Measurements from ENCODE around the gene MYLIP.
"Not testable (repeated sequence)": the region's sequence is repeated elsewhere in the genome, so short reads cannot be mapped to it uniquely, and the experiment has no call there.

Gene MYLIP

DNA sequence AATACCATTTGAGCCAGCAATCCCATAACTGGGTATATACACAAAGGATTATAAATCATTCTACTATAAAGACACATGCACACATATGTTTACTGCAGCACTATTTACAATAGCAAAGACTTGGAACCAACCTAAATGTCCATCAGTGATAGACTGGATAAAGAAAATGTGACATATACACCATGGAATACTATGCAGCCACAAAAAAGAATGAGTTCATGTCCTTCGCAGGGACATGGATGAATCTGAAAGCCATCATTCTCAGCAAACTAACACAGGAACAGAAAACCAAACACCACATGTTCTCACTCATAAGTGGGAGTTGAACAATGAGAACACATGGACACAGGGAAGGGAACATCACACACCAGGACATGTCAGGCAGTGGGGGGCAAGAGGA is 47.7 kb downstream of the MYLIP start:
- not testable (repeated sequence) for DNase-seq

DNA sequence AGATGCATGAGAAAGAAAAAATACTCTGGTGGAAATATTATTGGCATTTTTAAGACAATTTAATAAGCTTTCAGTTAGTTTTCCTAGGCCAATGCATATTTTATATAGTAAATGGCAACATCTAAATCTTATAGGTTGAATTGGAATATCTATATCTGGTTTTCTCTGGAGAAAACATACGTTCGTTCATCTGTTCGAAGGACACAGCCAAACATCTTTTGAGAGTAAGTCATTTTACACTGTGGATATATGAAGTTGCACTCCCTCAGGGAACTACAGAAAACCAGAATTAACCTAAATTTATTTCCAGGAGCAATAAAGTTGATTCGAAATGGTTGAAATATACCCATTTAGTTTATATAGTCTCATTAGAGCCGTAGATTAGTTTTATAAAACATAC is 49.0 kb downstream of the MYLIP start:
- no peak for DNase-seq

DNA sequence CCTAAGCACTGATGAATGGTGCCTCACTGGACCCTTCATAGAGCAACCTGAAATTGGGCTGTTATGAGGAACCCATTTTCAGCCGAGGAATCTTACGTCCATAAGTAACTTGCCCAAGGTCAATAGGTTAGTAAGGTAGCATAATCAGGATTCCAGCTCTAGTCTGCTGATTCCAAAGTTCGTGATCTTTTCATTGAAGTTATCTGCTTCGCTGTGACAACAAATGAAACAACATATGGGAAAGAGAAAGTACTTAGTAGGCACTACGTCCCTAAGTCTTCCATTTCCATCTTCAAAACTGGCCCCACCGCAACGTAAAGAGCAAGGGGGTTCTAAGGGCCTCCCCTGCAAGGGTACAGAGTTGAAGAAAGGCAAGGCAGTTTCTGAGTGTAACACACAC is 49.5 kb downstream of the MYLIP start:
- DNase-seq, result no peak

DNA sequence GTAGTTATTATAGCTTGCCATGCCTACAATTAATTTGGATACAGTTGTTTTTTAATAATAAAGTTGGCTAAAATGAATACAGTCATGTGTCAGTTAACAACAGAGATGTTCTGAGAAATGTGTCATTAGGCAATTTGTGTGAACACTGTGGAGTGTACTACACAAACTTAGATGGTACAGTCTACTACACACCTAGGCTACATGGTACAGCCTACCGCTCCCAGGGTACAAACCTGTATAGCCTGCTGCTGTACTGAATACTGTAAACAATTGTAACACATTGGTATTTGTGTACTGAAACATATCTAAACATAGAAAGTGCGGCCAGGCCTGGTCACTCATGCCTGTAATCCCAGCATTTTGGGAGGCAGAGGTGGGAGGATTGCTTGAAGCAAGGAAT is 50.2 kb downstream of the MYLIP start:
- DNase-seq, result no peak

DNA sequence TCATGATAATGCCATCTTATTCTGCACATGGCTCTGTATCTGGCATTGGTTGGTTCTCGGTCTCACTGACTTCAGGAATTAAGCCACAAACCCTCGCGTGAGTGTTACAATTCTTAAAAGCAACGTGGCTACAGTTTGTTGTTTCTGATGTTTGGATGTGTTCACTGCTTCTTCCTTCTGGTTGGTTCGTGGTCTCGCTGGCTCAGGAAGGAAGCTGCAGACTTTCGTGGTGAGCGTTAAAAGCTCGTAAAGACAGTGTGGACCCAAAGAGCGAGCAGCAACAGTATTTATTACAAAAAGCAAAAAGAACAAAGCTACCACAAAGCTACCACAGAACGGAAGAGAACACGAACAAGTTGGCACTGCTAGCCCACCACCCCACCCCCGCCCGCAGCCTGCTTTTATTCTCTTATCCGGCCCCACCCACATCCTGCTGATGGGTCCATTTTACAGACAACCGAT is 51.1 kb downstream of the MYLIP start:
- no peak for DNase-seq

DNA sequence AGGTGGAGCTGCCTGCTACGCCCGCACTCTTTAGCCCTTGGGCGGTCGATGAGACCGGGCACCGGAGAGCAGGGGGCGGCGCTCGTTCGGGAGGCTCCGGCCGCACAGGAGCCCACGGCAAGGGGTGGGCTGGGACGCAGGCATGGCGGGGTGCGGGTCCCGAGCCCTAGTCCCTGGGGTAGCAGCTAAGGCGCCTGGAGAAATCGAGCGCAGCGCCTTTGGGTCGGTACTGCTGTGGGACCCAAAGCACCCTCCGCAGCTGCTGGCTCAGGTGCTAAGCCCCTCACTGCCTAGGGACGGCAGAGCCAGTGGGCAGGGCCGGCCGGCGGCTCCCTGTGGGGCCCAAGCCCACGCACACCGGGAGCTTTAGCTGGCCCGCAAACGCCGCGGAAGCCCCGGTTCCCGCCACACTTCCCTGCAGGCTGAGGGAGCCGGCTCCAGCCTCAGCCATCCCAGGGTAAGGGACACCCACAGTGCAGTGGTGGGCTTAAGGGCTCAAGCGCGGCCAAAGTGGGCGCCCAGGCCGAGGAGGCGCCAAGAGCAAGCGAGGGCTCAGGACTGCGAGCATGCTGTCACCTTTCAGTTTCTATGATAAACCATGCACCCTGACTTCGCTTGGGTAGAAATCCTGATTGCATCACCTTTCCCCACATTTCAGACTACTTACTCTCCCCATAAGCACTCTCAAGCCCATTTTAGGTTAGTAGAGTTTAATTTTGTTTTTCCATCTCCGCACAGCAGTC is 52.0 kb downstream of the MYLIP start:
- no peak for DNase-seq

DNA sequence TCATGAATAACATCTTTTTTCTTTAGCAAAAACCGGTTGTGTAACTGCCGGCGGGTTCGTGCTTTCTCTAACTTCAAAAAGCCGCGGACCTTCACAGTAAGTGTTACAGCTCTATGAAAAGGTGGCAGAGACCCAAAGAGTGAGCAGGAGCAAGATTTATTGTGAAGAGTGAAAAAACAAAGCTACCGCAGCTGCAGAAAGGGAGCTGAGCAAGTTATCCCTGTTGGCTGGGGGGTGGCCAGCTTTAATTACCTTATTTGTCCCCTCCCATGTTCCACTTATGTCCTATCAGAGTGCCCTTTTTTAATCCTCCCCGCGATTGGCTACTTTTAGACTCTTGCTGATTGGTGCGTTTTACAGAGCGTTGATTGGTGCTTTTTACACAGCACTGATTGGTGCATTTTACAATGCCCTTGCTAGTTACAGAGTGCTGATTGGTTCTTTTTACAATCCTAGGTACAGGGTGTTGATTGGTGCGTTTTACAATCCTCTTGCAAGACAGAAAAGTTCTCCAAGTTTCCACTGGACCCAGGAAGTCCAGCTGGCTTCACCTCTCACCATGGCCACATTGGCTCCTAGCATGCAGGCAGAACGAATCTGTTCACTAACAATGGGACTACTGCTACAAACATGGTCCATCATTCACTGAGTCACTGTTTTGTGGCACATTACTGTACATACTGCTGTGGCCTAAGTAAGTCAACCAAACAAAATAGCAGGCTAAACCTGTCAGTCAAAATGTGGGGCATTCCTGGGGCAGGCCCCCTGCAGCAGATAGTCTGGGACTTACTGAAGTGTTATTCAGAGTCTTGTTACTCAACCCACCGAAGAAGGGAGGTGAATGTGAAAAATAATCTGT is 52.8 kb downstream of the MYLIP start:
- no peak for DNase-seq

DNA sequence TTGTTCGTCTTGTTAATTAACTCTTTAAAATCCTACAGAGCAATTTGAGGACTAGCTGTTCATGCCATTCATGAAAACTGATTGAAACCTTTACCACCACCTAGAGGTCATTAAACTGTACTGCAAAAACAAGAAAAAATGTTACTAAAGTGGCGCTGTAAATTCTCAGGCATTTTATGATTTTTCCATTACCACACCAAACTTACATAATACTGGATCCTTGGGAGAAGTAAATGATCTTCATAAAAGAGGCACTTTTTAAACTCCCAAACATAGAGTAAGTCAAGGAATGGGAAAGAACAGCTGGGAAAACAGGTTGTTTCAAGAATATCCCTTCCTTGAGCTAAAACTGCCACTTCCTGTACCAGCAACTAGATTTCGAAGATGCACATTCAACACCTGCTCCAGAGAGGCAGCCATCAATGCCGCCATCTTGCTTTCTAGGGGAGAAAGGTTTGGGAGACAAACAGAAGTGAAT is 54.3 kb downstream of the MYLIP start:
- peak; percentile 9 for DNase-seq

DNA sequence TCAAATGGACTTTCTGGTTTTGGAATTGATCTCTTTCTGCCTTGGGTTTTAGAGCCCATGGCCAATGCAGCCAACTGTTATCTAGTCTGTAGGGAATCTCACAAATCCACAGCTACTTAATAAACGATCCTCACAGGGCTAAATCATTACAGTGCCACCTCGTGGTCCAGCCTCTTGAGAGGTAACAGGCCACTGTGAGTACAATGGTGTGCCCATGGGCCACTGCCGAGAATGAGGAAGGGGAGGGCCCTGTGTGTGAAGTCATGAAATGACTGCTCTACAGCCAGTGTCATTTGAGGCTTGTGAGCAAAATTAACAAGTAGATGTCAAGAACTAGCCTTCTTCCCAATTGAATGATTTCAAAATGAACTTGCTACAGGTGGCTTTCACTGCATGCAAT is 55.2 kb downstream of the MYLIP start:
- no peak for DNase-seq

DNA sequence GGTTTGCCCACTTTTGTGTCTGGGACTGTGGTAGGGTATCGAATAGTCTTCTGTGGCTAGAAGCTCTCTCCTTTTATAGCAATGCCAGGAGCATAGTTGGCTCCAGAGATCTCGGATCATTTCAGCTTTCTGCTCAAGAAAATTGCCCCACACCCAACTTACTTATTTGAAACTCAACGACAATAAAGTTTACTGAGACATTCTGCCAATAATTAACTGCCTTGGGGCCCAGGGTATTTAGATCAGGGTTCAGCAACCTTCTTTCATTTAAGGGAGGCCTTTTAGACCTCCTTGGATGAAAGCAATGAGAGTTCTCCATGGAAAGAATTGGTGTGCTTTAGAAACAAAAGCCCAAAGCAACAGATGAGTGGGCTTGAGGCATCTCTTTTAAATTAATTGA is 55.7 kb downstream of the MYLIP start:
- DNase-seq, result no peak

DNA sequence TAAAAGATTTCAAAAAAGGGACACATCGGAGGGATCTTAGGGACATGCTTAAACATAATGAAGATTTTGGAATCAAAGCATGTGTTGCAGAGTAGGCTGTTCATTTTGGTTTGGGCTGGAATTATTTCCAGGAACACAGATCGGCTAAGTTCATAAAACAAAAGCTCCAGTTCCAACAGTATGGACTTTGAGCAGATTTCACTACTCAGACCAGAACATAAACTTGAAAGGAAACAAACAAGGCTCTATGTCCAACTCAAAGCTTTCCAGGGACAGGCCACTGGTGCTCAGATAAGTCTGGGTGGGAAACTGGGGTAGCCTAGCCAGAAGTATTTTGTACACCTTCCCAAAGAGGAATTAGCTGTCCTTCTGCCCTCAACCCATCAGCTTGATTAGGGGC is 58.3 kb downstream of the MYLIP start:
- DNase-seq, result no peak

DNA sequence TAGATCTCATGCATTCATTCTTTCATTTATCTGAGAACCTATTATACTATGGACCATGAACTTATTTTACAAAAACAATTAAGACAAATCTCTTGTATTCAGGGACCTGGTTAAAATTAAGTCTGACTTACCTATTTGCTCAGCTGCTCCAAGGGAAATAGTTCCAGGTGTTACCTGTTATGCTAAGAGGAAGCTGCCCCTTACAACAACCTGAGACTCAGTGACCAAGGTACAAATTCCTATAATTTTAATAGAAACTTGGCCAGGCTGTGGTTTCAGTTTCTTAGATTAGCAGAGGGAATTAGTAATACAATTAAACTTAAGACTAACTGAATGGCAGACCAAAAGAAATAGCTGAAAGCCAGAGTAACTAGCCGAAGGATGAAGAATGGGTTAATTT is 61.3 kb downstream of the MYLIP start:
- no peak for DNase-seq

DNA sequence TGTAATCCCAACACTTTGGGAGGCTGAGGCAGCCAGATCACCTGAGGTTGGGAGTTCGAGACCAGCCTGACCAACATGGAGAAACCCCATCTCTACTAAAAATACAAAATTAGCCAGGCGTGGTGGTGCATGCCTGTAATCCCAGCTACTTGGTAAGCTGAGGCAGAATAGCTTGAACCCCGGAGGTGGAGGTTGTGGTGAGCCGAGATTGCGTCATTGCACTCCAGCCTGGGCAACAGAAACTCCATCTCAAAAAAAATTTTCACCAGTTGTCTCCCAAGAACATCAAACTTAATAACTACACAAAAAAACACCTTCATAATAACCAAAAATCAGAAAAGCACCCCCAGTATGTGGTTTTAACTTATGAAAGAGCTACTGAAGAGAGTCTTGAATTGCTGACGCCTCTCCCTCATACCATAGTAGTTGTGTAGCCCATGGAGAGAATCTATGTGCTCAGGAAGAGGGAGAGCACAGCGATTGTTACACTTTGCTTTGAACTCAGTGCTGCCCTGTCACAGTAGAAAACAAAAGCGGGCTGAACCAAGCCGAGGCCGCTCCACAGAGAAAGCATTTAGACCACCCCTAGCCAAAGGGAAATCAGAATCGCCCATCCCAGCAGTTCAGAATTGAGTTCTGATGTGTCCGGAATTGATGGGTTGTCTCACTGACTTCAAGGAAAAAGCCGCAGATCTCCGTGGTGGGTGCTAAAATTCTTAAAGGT is 67.5 kb downstream of the MYLIP start:
- no peak for DNase-seq

DNA sequence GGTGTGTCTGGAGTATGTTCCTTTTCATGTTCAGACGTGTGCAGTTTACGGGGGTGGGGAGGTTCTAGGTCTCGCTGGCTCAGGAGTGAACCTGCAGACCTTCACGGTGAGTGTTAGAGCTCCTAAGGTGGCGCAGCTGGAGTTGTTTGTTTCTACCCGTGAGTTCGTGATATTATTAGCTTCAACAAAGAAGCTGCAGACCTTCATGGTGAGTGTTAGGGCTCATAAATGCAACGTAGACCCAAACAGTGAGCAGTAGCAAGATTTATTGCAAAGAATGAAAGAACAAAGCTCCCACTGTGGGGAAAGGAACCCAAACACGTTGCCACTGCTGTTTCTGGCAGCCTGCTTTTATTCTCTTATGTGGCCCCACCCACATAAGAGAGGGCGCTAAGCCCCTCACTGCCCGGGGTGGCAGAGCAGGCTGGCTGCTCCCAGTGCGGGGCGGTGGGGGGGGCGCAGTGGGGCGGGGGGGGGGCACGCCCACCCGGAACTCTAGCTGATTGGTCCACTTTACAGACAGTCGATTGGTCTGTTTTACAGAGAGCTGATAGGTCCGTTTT is 68.2 kb downstream of the MYLIP start:
- DNase-seq, result no peak
